GM23338 (cell line): ENCODE measurements around the gene TXLNB. TPM values are rescaled to one million over a fixed set of nuclear protein-coding genes. Genes with fewer than 3 reads are reported as not detected.

Source experiments
- ATAC-seq: fragments of 200-7000 bp; cut with Tn5 transposase; 3 replicates; pipeline ENCODE4 v1.9.1; 2020
- DNase-seq: peaks from one replicate; pipeline ENCODE4 v3.0.0-alpha.2; 2015; ENCODE audit warnings: low spot score
- H2AFZ ChIP-seq: fragments of 200-600 bp; sonication (generic); 2 replicates; pipeline ENCODE4 v1.8.0; 2016; ENCODE audit warnings: antibody characterized with exemption, mild to moderate bottlenecking, moderate library complexity
- H3F3A ChIP-seq: fragments of 200-600 bp; sonication (generic); replicated peaks from 2 replicates; pipeline ENCODE4 v1.8.0; 2017; ENCODE audit warnings: antibody characterized with exemption, mixed run types, low read depth
- H3K27ac ChIP-seq: fragments of 200-600 bp; sonication (generic); 2 replicates; pipeline ENCODE4 v1.6.1; 2016; ENCODE audit warnings: low read depth
- H3K27me3 ChIP-seq: fragments of 200-600 bp; sonication (generic); 2 replicates; pipeline ENCODE4 v1.8.0; 2016; ENCODE audit warnings: mild to moderate bottlenecking, mixed run types, moderate library complexity; ENCODE audit not compliant: insufficient read depth
- H3K36me3 ChIP-seq: fragments of 200-600 bp; sonication (generic); 2 replicates; pipeline ENCODE4 v1.8.0; 2016; ENCODE audit warnings: mild to moderate bottlenecking; ENCODE audit not compliant: insufficient read depth
- H3K4me1 ChIP-seq: fragments of 200-600 bp; sonication (generic); 2 replicates; pipeline ENCODE4 v1.8.0; 2016; ENCODE audit warnings: mild to moderate bottlenecking, moderate library complexity; ENCODE audit not compliant: insufficient read depth
- H3K4me2 ChIP-seq: fragments of 200-600 bp; sonication (generic); 2 replicates; pipeline ENCODE4 v1.7.1; 2017; ENCODE audit warnings: mixed run types
- H3K4me3 ChIP-seq: fragments of 200-600 bp; sonication (generic); 2 replicates; pipeline ENCODE4 v1.6.1; 2016; ENCODE audit warnings: mixed run types
- H3K79me2 ChIP-seq: fragments of 200-600 bp; sonication (generic); replicated peaks from 2 replicates; pipeline ENCODE4 v1.8.0; 2017; ENCODE audit warnings: mild to moderate bottlenecking; ENCODE audit not compliant: insufficient read depth
- H3K9me2 ChIP-seq: fragments of 200-600 bp; sonication (generic); 2 replicates; pipeline ENCODE4 v1.8.0; 2017; ENCODE audit not compliant: insufficient read depth
- H4K20me1 ChIP-seq: fragments of 200-600 bp; sonication (generic); replicated peaks from 2 replicates; pipeline ENCODE4 v1.8.0; 2017; ENCODE audit warnings: mild to moderate bottlenecking; ENCODE audit not compliant: insufficient read depth
- H3K27ac Mint-ChIP-seq: 2 replicates; pipeline ENCODE4 v1.8.0; 2020; ENCODE audit warnings: inconsistent platforms, mild to moderate bottlenecking, moderate library complexity, mixed read lengths
- H3K27me3 Mint-ChIP-seq: 3 replicates; pipeline ENCODE4 v1.8.0; 2022; ENCODE audit warnings: low read depth, mild to moderate bottlenecking, moderate library complexity, mixed read lengths, inconsistent platforms; ENCODE audit not compliant: insufficient read depth, poor library complexity
- H3K36me3 Mint-ChIP-seq: 3 replicates; pipeline ENCODE4 v1.8.0; 2021; ENCODE audit warnings: low read depth, mild to moderate bottlenecking, inconsistent platforms, moderate library complexity, mixed read lengths
- H3K4me1 Mint-ChIP-seq: 3 replicates; pipeline ENCODE4 v1.8.0; 2020; ENCODE audit warnings: mild to moderate bottlenecking, inconsistent platforms, mixed read lengths
- H3K4me3 Mint-ChIP-seq: 3 replicates; pipeline ENCODE4 v1.8.0; 2021; ENCODE audit warnings: moderate library complexity, mild to moderate bottlenecking, inconsistent platforms, mixed read lengths
- H3K9me3 Mint-ChIP-seq: 3 replicates; pipeline ENCODE4 v1.8.0; 2020; ENCODE audit warnings: moderate library complexity, mild to moderate bottlenecking, inconsistent platforms, mixed read lengths
- CREB1 ChIP-seq: fragments of 250-450 bp; sonication (Bioruptor Pico); IDR thresholded peaks from 2 replicates; pipeline ENCODE4 v1.5.0; 2020; ENCODE audit warnings: low read depth, mild to moderate bottlenecking, moderate library complexity
- EZH2 ChIP-seq: fragments of 200-600 bp; sonication (generic); IDR thresholded peaks from one replicate; pipeline ENCODE4 v1.8.0; 2017; ENCODE audit warnings: antibody characterized with exemption, mild to moderate bottlenecking, low read depth; ENCODE audit not compliant: unreplicated experiment
- NANOG ChIP-seq: IDR thresholded peaks from 2 replicates; pipeline ENCODE4 v1.6.1; 2016; ENCODE audit warnings: antibody characterized with exemption, borderline replicate concordance
- ZNF114 ChIP-seq: fragments of 250-450 bp; sonication (Bioruptor Pico); IDR thresholded peaks from 2 replicates; pipeline ENCODE4 v1.5.0; 2020; ENCODE audit warnings: mild to moderate bottlenecking, moderate library complexity
- polyA plus RNA-seq: library from polyadenylated mRNA; unstranded; fragments of >200 nt; fragmentation: Nextera tagmentation; extraction: Ambion mirVana; gene quantifications from 2 replicates; pipeline ENCODE4 v1.2.1, GENCODE V29; 2016
- total RNA-seq: library from RNA; depleted of rRNA; stranded (reverse); fragments of >200 nt; shearing (Covaris generic); gene quantifications from 2 replicates; pipeline ENCODE4 v1.2.3, GENCODE V29; 2014
- TF ChIP-seq, protein P1 (sequence below): fragments of 250-450 bp; sonication (Bioruptor Pico); IDR thresholded peaks from 2 replicates; pipeline ENCODE4 v1.5.0; 2020; ENCODE audit warnings: mild to moderate bottlenecking, moderate library complexity
- TF ChIP-seq, protein P2 (sequence below), 2 experiments: fragments of 200-600 bp in 1 of 2; sonication (generic) in 1 of 2; conservative IDR thresholded peaks; 2 replicates each; pipeline versions ENCODE4 v1.5.1 to v1.6.1; 2016 to 2017; ENCODE audit warnings: antibody characterized with exemption in 2 of 2, low read depth in 2 of 2, mild to moderate bottlenecking in 2 of 2, moderate library complexity in 1 of 2

The TXLNB gene
- total and polyA plus RNA-seq, 2 experiments from 2014 or later = 0.11 to 0.28 TPM

DNA sequence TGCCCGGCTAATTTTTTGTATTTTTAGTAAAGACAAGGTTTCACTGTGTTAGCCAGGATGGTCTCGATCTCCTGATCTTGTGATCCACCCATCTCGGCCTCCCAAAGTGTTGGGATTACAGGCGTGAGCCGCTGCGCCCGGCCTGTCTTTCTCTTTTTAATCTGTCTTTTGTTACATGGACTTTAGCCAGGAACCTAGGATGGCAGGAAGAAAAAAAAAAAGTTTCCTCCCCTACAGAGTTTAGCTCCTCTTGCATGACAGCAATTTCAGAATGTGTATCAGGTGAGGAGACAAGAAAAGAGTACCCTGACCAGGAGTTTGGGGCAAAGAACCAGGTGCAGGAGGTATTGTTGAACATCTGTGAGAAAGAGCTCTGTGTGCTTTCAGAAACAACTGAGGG lies 21.4 kb upstream of the TXLNB start:
- Histone ChIP-seq H3K79me2 (no peaks in the 10 kb centered on the region), H3K27ac (peak overlapping the region; percentile 96), H3K9me2 (no peaks in the 10 kb centered on the region), H3K4me1 (peaks cover 44% of the 10 kb centered on the region), H4K20me1 (no peaks in the 10 kb centered on the region), H3F3A (no peaks in the 10 kb centered on the region), H3K4me3 (no peak overlapping the region), H3K36me3 (no peaks in the 10 kb centered on the region), H3K27me3 (no peaks in the 10 kb centered on the region), H2AFZ (no peak overlapping the region), H3K4me2 (peak overlapping the region; percentile 18; the same call in 1 of the 2 replicates)
- peaks cover 3% of the 10 kb centered on the region; the same call in 2 of the 3 replicates for H3K36me3 Mint-ChIP-seq
- DNase-seq (peak; percentile 52), ATAC-seq (peak; percentile 76)
- H3K27ac Mint-ChIP-seq = peak overlapping the region; percentile 97
- peaks cover 2% of the 10 kb centered on the region for H3K27me3 Mint-ChIP-seq
- H3K4me1 Mint-ChIP-seq = peaks cover 54% of the 10 kb centered on the region
- TF ChIP-seq EZH2 (no peak), CREB1 (CRISPR knock-in tag) (0 out of 2 replicates have a peak, but pooled peaks have one; percentile 3), ZNF114 (CRISPR knock-in tag) (0 out of 2 replicates have a peak, but pooled peaks have one; percentile 74), NANOG (no peak)
- TF ChIP-seq, protein P1, sequence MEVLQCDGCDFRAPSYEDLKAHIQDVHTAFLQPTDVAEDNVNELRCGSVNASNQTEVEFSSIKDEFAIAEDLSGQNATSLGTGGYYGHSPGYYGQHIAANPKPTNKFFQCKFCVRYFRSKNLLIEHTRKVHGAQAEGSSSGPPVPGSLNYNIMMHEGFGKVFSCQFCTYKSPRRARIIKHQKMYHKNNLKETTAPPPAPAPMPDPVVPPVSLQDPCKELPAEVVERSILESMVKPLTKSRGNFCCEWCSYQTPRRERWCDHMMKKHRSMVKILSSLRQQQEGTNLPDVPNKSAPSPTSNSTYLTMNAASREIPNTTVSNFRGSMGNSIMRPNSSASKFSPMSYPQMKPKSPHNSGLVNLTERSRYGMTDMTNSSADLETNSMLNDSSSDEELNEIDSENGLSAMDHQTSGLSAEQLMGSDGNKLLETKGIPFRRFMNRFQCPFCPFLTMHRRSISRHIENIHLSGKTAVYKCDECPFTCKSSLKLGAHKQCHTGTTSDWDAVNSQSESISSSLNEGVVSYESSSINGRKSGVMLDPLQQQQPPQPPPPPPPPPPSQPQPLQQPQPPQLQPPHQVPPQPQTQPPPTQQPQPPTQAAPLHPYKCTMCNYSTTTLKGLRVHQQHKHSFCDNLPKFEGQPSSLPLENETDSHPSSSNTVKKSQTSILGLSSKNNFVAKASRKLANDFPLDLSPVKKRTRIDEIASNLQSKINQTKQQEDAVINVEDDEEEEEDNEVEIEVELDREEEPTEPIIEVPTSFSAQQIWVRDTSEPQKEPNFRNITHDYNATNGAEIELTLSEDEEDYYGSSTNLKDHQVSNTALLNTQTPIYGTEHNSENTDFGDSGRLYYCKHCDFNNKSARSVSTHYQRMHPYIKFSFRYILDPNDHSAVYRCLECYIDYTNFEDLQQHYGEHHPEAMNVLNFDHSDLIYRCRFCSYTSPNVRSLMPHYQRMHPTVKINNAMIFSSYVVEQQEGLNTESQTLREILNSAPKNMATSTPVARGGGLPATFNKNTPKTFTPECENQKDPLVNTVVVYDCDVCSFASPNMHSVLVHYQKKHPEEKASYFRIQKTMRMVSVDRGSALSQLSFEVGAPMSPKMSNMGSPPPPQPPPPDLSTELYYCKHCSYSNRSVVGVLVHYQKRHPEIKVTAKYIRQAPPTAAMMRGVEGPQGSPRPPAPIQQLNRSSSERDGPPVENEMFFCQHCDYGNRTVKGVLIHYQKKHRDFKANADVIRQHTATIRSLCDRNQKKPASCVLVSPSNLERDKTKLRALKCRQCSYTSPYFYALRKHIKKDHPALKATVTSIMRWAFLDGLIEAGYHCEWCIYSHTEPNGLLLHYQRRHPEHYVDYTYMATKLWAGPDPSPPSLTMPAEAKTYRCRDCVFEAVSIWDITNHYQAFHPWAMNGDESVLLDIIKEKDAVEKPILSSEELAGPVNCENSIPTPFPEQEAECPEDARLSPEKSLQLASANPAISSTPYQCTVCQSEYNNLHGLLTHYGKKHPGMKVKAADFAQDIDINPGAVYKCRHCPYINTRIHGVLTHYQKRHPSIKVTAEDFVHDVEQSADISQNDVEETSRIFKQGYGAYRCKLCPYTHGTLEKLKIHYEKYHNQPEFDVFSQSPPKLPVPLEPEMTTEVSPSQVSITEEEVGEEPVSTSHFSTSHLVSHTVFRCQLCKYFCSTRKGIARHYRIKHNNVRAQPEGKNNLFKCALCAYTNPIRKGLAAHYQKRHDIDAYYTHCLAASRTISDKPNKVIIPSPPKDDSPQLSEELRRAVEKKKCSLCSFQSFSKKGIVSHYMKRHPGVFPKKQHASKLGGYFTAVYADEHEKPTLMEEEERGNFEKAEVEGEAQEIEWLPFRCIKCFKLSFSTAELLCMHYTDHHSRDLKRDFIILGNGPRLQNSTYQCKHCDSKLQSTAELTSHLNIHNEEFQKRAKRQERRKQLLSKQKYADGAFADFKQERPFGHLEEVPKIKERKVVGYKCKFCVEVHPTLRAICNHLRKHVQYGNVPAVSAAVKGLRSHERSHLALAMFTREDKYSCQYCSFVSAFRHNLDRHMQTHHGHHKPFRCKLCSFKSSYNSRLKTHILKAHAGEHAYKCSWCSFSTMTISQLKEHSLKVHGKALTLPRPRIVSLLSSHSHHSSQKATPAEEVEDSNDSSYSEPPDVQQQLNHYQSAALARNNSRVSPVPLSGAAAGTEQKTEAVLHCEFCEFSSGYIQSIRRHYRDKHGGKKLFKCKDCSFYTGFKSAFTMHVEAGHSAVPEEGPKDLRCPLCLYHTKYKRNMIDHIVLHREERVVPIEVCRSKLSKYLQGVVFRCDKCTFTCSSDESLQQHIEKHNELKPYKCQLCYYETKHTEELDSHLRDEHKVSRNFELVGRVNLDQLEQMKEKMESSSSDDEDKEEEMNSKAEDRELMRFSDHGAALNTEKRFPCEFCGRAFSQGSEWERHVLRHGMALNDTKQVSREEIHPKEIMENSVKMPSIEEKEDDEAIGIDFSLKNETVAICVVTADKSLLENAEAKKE (CRISPR knock-in tag) = peak; percentile 62; the same call in 1 of the 2 replicates
- TF ChIP-seq, protein P2, sequence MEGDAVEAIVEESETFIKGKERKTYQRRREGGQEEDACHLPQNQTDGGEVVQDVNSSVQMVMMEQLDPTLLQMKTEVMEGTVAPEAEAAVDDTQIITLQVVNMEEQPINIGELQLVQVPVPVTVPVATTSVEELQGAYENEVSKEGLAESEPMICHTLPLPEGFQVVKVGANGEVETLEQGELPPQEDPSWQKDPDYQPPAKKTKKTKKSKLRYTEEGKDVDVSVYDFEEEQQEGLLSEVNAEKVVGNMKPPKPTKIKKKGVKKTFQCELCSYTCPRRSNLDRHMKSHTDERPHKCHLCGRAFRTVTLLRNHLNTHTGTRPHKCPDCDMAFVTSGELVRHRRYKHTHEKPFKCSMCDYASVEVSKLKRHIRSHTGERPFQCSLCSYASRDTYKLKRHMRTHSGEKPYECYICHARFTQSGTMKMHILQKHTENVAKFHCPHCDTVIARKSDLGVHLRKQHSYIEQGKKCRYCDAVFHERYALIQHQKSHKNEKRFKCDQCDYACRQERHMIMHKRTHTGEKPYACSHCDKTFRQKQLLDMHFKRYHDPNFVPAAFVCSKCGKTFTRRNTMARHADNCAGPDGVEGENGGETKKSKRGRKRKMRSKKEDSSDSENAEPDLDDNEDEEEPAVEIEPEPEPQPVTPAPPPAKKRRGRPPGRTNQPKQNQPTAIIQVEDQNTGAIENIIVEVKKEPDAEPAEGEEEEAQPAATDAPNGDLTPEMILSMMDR (conservative IDR thresholded peaks at IDR 0.05; ENCODE audit: low read depth in 2 of 2) = no peak
- H3K4me3 Mint-ChIP-seq = peak overlapping the region; percentile 22; the same call in 1 of the 3 replicates
- peaks cover 8% of the 10 kb centered on the region; the same call in 2 of the 3 replicates for H3K9me3 Mint-ChIP-seq
